ENCODE results near the gene OR2A14.
"Not testable (repeated sequence)": the region's sequence is repeated elsewhere in the genome, so short reads cannot be mapped to it uniquely, and the experiment has no call there.

OR2A14 gene

GRCh38 chr7:144158861-144159260 is 35.9 kb downstream of the OR2A14 start:
- DNase-seq (ENCODE audit: low spot score), result no peak

- DNase-seq (ENCODE audit: low spot score), result no peak
Observed at GRCh38 chr7:144164784-144165183, 41.8 kb downstream of the OR2A14 start.

- DNase-seq (ENCODE audit: low spot score), result not testable (repeated sequence)
Observed at GRCh38 chr7:144171594-144172350, 48.8 kb downstream of the OR2A14 start.

- no peak for DNase-seq (ENCODE audit: low spot score)
Observed at GRCh38 chr7:144174613-144175012, 51.6 kb downstream of the OR2A14 start.

GRCh38 chr7:144178380-144179164 is 55.6 kb downstream of the OR2A14 start:
- peak; percentile 10 for DNase-seq (ENCODE audit: low spot score)

- DNase-seq (ENCODE audit: low spot score), result not testable (repeated sequence)
Observed at GRCh38 chr7:144179165-144179479, 56.1 kb downstream of the OR2A14 start.
